HepG2 (cell line): Measurements from ENCODE around the gene MPO. TPM values are rescaled to one million over a fixed set of nuclear protein-coding genes. Genes with fewer than 3 reads are reported as not detected.

Experiments
- ATAC-seq: fragments of 200-7000 bp; cut with Tn5 transposase; 3 replicates; pipeline ENCODE4 v1.9.1; 2020; ENCODE audit warnings: mild to moderate bottlenecking, moderate library complexity
- BruUV-seq: library from RNA; stranded (reverse); fragments of 400-500 nt; replicated peaks from 2 replicates; lab custom pipeline; 2021; lab: Mats Ljungman, UMichigan
- CTCF ChIA-PET: fragments of 300-600 bp; formaldehyde crosslinking; extraction: SDS; loops from one replicate; lab custom pipeline; 2021; ENCODE audit warnings: low total read pairs, inconsistent platforms, low intra/inter-chr PET ratio; lab: Yijun Ruan, JAX
- POLR2A ChIA-PET: fragments of 350-600 bp; sonication (Branson Sonifier 250); formaldehyde crosslinking; loops from one replicate; lab custom pipeline; 2020; ENCODE audit warnings: antibody characterized with exemption, inconsistent platforms; lab: Yijun Ruan, JAX
- DNase-seq: peaks from one replicate; pipeline ENCODE4 v3.0.0-alpha.2; 2015; ENCODE audit warnings: low spot score
- FAIRE-seq: peaks from 3 replicates; lab custom pipeline; 2011; peaks lifted over from hg19 to GRCh38; lab: Jason Lieb, UNC
- H2AFZ ChIP-seq: one replicate; pipeline ENCODE4 v1.6.1; 2011; ENCODE audit warnings: low read length, inconsistent platforms
- H3K27ac ChIP-seq: fragments of 300-600 bp; 3 replicates; pipeline ENCODE4 v1.8.0; 2011; ENCODE audit warnings: mixed run types, mild to moderate bottlenecking, mixed read lengths, low read length, inconsistent platforms; ENCODE audit not compliant: insufficient read depth; ENCODE audit errors: extremely low read length
- H3K27me3 ChIP-seq, 2 experiments: fragments of 200-600 bp in 1 of 2; 2 replicates in 1 of 2; 3 replicates in 1 of 2; pipeline versions ENCODE4 v1.6.0 to v1.8.0; 2011; ENCODE audit warnings: low read length in 2 of 2, mild to moderate bottlenecking in 2 of 2, moderate library complexity in 2 of 2, inconsistent platforms in 1 of 2; ENCODE audit not compliant: insufficient read depth in 2 of 2, control insufficient read depth in 1 of 2
- H3K36me3 ChIP-seq, 2 experiments: fragments of 200-600 bp in 1 of 2; replicated peaks in 1 of 2; 2 replicates in 1 of 2; 3 replicates in 1 of 2; pipeline versions ENCODE4 v1.5.1 to v1.8.0; 2011; ENCODE audit warnings: low read length in 2 of 2, inconsistent platforms in 1 of 2; ENCODE audit not compliant: insufficient read depth in 2 of 2, control insufficient read depth in 1 of 2
- H3K4me1 ChIP-seq: 2 replicates; pipeline ENCODE4 v1.5.1; 2012; ENCODE audit warnings: low read length, inconsistent platforms; ENCODE audit not compliant: insufficient read depth
- H3K4me2 ChIP-seq: 2 replicates; pipeline ENCODE4 v1.6.0; 2011; ENCODE audit warnings: low read depth, low read length, inconsistent platforms
- H3K4me3 ChIP-seq, 3 experiments: fragments of 200-600 bp in 1 of 3; sonication (generic), shearing (Covaris generic) in 1 of 3; replicated peaks in 1 of 3; 2 replicates each; pipeline ENCODE4 v1.5.1; 2011 to 2016; ENCODE audit warnings: low read length in 3 of 3, inconsistent platforms in 2 of 3, low read depth in 2 of 3, mild to moderate bottlenecking in 2 of 3, control low read depth in 1 of 3, mixed read lengths in 1 of 3; ENCODE audit not compliant: insufficient read depth in 1 of 3
- H3K79me2 ChIP-seq: one replicate; pipeline ENCODE4 v1.6.1; 2011; ENCODE audit warnings: low read length, inconsistent platforms; ENCODE audit not compliant: insufficient read depth
- H3K9ac ChIP-seq: 2 replicates; pipeline ENCODE4 v1.6.0; 2011; ENCODE audit warnings: mild to moderate bottlenecking, low read depth, low read length, inconsistent platforms; ENCODE audit not compliant: insufficient read depth
- H3K9me3 ChIP-seq: 2 replicates; pipeline ENCODE4 v1.5.1; 2012; ENCODE audit warnings: mild to moderate bottlenecking, low read length
- H4K20me1 ChIP-seq: 2 replicates; pipeline ENCODE4 v1.6.0; 2011; ENCODE audit warnings: inconsistent platforms, mild to moderate bottlenecking, low read length, moderate library complexity; ENCODE audit not compliant: insufficient read depth
- CHCHD3 ChIP-seq: sonication (generic); formaldehyde crosslinking; IDR thresholded peaks from 2 replicates; pipeline ENCODE4 v1.8.0; 2022; ENCODE audit warnings: mild to moderate bottlenecking, missing genetic modification reagents, moderate library complexity
- EHMT2 ChIP-seq: fragments of 200-600 bp; sonication (generic); IDR thresholded peaks from 2 replicates; pipeline ENCODE4 v1.7.0; 2017; ENCODE audit warnings: antibody characterized with exemption, low read depth, low read length, borderline replicate concordance
- FOSL1 ChIP-seq: sonication (generic); formaldehyde crosslinking; IDR thresholded peaks from 2 replicates; pipeline ENCODE4 v1.9.0; 2021; ENCODE audit warnings: missing genetic modification reagents, borderline replicate concordance
- HDAC1 ChIP-seq: sonication (generic); formaldehyde crosslinking; IDR thresholded peaks from 2 replicates; pipeline ENCODE4 v1.5.1; 2020; ENCODE audit warnings: mild to moderate bottlenecking, missing genetic modification reagents
- PCBP1 ChIP-seq: fragments of 200-400 bp; formaldehyde crosslinking; IDR thresholded peaks from 2 replicates; pipeline ENCODE4 v1.6.1; 2017; ENCODE audit warnings: mild to moderate bottlenecking, low read depth, low read length, borderline replicate concordance
- PRDM15 ChIP-seq: sonication (generic); formaldehyde crosslinking; IDR thresholded peaks from 2 replicates; pipeline ENCODE4 v1.4.0; 2020; ENCODE audit warnings: missing genetic modification reagents
- RNF2 ChIP-seq: fragments of 450-650 bp; conservative IDR thresholded peaks from 2 replicates; pipeline ENCODE4 v1.6.1; 2016; ENCODE audit warnings: low read depth
- ZBTB39 ChIP-seq: sonication (generic); formaldehyde crosslinking; IDR thresholded peaks from 2 replicates; pipeline ENCODE4 v1.5.0; 2020; ENCODE audit warnings: missing genetic modification reagents
- ZNF124 ChIP-seq: sonication (generic); formaldehyde crosslinking; IDR thresholded peaks from 2 replicates; pipeline ENCODE4 v1.4.0; 2020; ENCODE audit warnings: missing genetic modification reagents
- ZNF432 ChIP-seq: sonication (generic); formaldehyde crosslinking; IDR thresholded peaks from 2 replicates; pipeline ENCODE4 v1.5.0; 2020; ENCODE audit warnings: missing genetic modification reagents, mild to moderate bottlenecking, borderline replicate concordance
- ZNF660 ChIP-seq: sonication (generic); formaldehyde crosslinking; IDR thresholded peaks from 2 replicates; pipeline ENCODE4 v1.5.1; 2020; ENCODE audit warnings: mild to moderate bottlenecking, low read depth, missing genetic modification reagents, borderline replicate concordance
- ZSCAN25 ChIP-seq: sonication (generic); formaldehyde crosslinking; IDR thresholded peaks from 2 replicates; pipeline ENCODE4 v1.8.0; 2022; ENCODE audit warnings: mild to moderate bottlenecking, missing genetic modification reagents
- WGBS: methylation state at CpG from one replicate; pipeline ENCODE4 v1.1.6; 2017; ENCODE audit warnings: low lambda C conversion rate; 5-methylcytosine and 5-hydroxymethylcytosine counted together
- in situ Hi-C: cut with HindIII; loops from 2 replicates; pipeline ENCODE4 v1.10.0; 2017; ENCODE audit warnings: low pct_unique_long_range_greater_than_20kb; ENCODE audit not compliant: extremely low pct_ligation_motif_present
- intact Hi-C: fragments of 100-400 bp; cut with micrococcal nuclease; formaldehyde crosslinking; loops from one replicate; pipeline ENCODE4 v1.10.0; 2022; ENCODE audit not compliant: unreplicated experiment
- polyA plus RNA-seq, 8 experiments: library from polyadenylated mRNA; depleted of rRNA in 3 of 8; stranded (reverse) in 7 of 8; unstranded in 1 of 8; fragments of >200 nt; fragmentation: Illumina TruSeq in 4 of 8; extraction: Trizol in 4 of 8; gene quantifications; 2 replicates each; pipeline versions ENCODE4 v1.2.1 to v1.2.3, GENCODE V29; 2011 to 2016; ENCODE audit warnings: low read depth in 4 of 8, missing spikeins in 1 of 8, mixed read lengths in 1 of 8; ENCODE audit not compliant: insufficient read depth in 1 of 8
- total RNA-seq, 5 experiments: library from RNA; depleted of rRNA; stranded (reverse); fragments of >200 nt; fragmentation: Illumina TruSeq; extraction: Trizol; gene quantifications; 2 replicates each; pipeline ENCODE4 v1.2.3, GENCODE V29; 2016; ENCODE audit warnings: low read depth in 1 of 5

Gene MPO
- total and polyA plus RNA-seq, 2 of the 13 experiments (the other 11 are each of a cell fraction or from before 2014, with no cell fraction given): not detected

- TF ChIP-seq PRDM15 (CRISPR knock-in tag): no peak
These were observed 32.1 kb upstream of the MPO start (continued) for GRCh38 chr17:58312829-58313228.

- no TSS peak for BruUV-seq
- peaks cover 21 to 84% of the 10 kb centered on the region in 2 experiments; a peak in 4 of 5 replicates for H3K27me3 ChIP-seq
- in situ Hi-C loops: no loop called here
- no peak for FAIRE-seq
- TF ChIP-seq CHCHD3 (CRISPR knock-in tag) (no peak), FOSL1 (CRISPR knock-in tag) (no peak), RNF2 (no peak), HDAC1 (CRISPR knock-in tag) (no peak), PCBP1 (no peak), ZNF432 (CRISPR knock-in tag) (no peak), ZNF660 (CRISPR knock-in tag) (no peak), ZNF124 (CRISPR knock-in tag) (no peak), ZBTB39 (no peak), EHMT2 (no peak), ZSCAN25 (no peak)
- TF ChIP-seq, all 625 proteins: peak for 0
- DNase-seq (no peak), ATAC-seq (no peak)
- CTCF ChIA-PET: interaction anchor here (2.0 kb wide), 1 partner anchor 135 kb away, joined by 6 read pairs; no protein-coding TSS in a partner anchor
- no peaks in the 10 kb centered on the region for H3K79me2 ChIP-seq
- H4K20me1 ChIP-seq: no peaks in the 10 kb centered on the region
- H3K4me1 ChIP-seq: peaks cover 18% of the 10 kb centered on the region
- no peak overlapping the region for H3K4me2 ChIP-seq
- no peak overlapping the region for H3K27ac ChIP-seq
- POLR2A ChIA-PET: no interaction called here
- H2AFZ ChIP-seq: no peak overlapping the region
- WGBS: 37% methylated on average over 3 of the region's 23 CpGs
- intact Hi-C loops: no loop called here
- no peaks in the 10 kb centered on the region for H3K36me3 ChIP-seq
- no peak overlapping the region for H3K4me3 ChIP-seq
- H3K9me3 ChIP-seq: no peaks in the 10 kb centered on the region
- no peak overlapping the region for H3K9ac ChIP-seq
These were observed 31.4 kb upstream of the MPO start for GRCh38 chr17:58312021-58312630.
